ENCODE measurements around the gene UTP18. TPM values are rescaled to one million over a fixed set of nuclear protein-coding genes. Genes with fewer than 3 reads are reported as not detected.
A peak's percentile ranks its signal among the peaks of the same experiment; 100 is the strongest.

The UTP18 gene
- total and polyA plus RNA-seq, 2 of the 13 experiments (the other 11 are each of a cell fraction or from before 2014, with no cell fraction given): 35.2 to 104 TPM

DNA sequence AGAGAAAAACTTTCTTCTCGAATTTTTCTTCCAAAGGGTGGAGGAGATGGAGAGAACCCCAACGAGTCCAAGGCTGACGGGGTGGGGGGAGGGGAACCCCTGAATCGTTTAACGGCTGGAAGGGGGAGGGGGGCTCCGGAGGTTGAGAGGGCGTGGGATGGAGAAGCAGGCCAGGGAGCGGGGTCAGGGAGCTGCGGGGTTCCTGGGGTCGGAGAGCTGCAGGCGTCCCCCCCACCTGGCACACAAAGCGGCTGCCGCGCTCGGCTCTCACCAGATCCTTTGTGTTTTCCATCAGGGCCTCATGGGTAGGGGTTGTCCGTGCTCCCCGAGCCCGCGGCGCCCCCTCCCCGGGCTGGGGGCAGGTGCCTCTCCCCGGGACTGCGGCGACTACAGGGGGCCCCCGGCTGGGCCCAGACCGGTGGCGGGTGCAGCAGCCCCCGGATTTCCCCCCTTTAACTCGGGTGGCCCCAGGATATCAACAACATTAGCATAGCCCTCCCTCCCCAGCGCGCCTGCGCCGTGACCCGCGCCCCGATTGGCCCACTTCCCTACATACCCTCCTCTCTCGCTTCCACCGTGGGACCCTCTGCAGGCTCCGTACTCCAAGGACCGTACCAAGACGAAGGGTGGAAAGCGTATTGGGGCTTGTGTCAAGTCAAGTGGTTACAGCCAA is 646 bp upstream of the UTP18 start, which contains the start of gene MBTD1 (continued):
- TF ChIP-seq FOXP1 (IDR thresholded peaks at IDR 0.05) (peak; percentile 43; the same call in 1 of the 2 replicates), FOXP1 (CRISPR knock-in tag; IDR thresholded peaks at IDR 0.05) (peak; percentile 62), ATRX (CRISPR knock-in tag; IDR thresholded peaks at IDR 0.05; ENCODE audit: borderline replicate concordance) (no peak), ZNF468 (CRISPR knock-in tag; IDR thresholded peaks at IDR 0.05) (no peak), ZNF761 (CRISPR knock-in tag; conservative IDR thresholded peaks at IDR 0.05) (no peak), ZNF441 (CRISPR knock-in tag; IDR thresholded peaks at IDR 0.05; ENCODE audit: borderline replicate concordance) (peak; percentile 71), NFKBIZ (CRISPR knock-in tag; IDR thresholded peaks at IDR 0.05) (no peak; the same call in 1 of the 2 replicates), ZNF24 (IDR thresholded peaks at IDR 0.05) (no peak), HNF4A (CRISPR knock-in tag; IDR thresholded peaks at IDR 0.05) (no peak), NFRKB (IDR thresholded peaks at IDR 0.05) (no peak), ZNF792 (CRISPR knock-in tag; IDR thresholded peaks at IDR 0.05) (no peak; the same call in 1 of the 2 replicates), ZNF652 (CRISPR knock-in tag; IDR thresholded peaks at IDR 0.05; ENCODE audit: borderline replicate concordance, low read depth) (no peak), MYC (CRISPR knock-in tag; IDR thresholded peaks at IDR 0.05; ENCODE audit: borderline replicate concordance) (no peak), BRD4 (CRISPR knock-in tag; IDR thresholded peaks at IDR 0.05) (no peak), FOXK2 (IDR thresholded peaks at IDR 0.05) (no peak), BORCS8-MEF2B (CRISPR knock-in tag; IDR thresholded peaks at IDR 0.05) (no peak), ETV5 (CRISPR knock-in tag; IDR thresholded peaks at IDR 0.05; ENCODE audit: borderline replicate concordance) (no peak), ZNF337 (CRISPR knock-in tag; IDR thresholded peaks at IDR 0.05; ENCODE audit: borderline replicate concordance, low read depth) (no peak), CBX2 (IDR thresholded peaks at IDR 0.05; ENCODE audit: low read depth, low read length) (no peak), CBX2 (CRISPR knock-in tag; IDR thresholded peaks at IDR 0.05; ENCODE audit: low read depth) (no peak), GTF2F1 (IDR thresholded peaks at IDR 0.05; ENCODE audit: low read length) (no peak), ERF (CRISPR knock-in tag; IDR thresholded peaks at IDR 0.05) (peak; percentile 14; the same call in 1 of the 2 replicates), RNF2 (conservative IDR thresholded peaks at IDR 0.05; ENCODE audit: low read depth) (no peak)
- TF ChIP-seq, protein P1, sequence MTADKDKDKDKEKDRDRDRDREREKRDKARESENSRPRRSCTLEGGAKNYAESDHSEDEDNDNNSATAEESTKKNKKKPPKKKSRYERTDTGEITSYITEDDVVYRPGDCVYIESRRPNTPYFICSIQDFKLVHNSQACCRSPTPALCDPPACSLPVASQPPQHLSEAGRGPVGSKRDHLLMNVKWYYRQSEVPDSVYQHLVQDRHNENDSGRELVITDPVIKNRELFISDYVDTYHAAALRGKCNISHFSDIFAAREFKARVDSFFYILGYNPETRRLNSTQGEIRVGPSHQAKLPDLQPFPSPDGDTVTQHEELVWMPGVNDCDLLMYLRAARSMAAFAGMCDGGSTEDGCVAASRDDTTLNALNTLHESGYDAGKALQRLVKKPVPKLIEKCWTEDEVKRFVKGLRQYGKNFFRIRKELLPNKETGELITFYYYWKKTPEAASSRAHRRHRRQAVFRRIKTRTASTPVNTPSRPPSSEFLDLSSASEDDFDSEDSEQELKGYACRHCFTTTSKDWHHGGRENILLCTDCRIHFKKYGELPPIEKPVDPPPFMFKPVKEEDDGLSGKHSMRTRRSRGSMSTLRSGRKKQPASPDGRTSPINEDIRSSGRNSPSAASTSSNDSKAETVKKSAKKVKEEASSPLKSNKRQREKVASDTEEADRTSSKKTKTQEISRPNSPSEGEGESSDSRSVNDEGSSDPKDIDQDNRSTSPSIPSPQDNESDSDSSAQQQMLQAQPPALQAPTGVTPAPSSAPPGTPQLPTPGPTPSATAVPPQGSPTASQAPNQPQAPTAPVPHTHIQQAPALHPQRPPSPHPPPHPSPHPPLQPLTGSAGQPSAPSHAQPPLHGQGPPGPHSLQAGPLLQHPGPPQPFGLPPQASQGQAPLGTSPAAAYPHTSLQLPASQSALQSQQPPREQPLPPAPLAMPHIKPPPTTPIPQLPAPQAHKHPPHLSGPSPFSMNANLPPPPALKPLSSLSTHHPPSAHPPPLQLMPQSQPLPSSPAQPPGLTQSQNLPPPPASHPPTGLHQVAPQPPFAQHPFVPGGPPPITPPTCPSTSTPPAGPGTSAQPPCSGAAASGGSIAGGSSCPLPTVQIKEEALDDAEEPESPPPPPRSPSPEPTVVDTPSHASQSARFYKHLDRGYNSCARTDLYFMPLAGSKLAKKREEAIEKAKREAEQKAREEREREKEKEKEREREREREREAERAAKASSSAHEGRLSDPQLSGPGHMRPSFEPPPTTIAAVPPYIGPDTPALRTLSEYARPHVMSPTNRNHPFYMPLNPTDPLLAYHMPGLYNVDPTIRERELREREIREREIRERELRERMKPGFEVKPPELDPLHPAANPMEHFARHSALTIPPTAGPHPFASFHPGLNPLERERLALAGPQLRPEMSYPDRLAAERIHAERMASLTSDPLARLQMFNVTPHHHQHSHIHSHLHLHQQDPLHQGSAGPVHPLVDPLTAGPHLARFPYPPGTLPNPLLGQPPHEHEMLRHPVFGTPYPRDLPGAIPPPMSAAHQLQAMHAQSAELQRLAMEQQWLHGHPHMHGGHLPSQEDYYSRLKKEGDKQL (CRISPR knock-in tag; IDR thresholded peaks at IDR 0.05; ENCODE audit: low read depth): no peak
- TF ChIP-seq, protein P2, sequence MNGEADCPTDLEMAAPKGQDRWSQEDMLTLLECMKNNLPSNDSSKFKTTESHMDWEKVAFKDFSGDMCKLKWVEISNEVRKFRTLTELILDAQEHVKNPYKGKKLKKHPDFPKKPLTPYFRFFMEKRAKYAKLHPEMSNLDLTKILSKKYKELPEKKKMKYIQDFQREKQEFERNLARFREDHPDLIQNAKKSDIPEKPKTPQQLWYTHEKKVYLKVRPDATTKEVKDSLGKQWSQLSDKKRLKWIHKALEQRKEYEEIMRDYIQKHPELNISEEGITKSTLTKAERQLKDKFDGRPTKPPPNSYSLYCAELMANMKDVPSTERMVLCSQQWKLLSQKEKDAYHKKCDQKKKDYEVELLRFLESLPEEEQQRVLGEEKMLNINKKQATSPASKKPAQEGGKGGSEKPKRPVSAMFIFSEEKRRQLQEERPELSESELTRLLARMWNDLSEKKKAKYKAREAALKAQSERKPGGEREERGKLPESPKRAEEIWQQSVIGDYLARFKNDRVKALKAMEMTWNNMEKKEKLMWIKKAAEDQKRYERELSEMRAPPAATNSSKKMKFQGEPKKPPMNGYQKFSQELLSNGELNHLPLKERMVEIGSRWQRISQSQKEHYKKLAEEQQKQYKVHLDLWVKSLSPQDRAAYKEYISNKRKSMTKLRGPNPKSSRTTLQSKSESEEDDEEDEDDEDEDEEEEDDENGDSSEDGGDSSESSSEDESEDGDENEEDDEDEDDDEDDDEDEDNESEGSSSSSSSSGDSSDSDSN (CRISPR knock-in tag; IDR thresholded peaks at IDR 0.05): no peak

Measured in HepG2 (cell line).